ENCODE results near the gene MAPK14.
"Not testable (repeated sequence)": the region's sequence is repeated elsewhere in the genome, so short reads cannot be mapped to it uniquely, and the experiment has no call there.

The MAPK14 gene

DNA sequence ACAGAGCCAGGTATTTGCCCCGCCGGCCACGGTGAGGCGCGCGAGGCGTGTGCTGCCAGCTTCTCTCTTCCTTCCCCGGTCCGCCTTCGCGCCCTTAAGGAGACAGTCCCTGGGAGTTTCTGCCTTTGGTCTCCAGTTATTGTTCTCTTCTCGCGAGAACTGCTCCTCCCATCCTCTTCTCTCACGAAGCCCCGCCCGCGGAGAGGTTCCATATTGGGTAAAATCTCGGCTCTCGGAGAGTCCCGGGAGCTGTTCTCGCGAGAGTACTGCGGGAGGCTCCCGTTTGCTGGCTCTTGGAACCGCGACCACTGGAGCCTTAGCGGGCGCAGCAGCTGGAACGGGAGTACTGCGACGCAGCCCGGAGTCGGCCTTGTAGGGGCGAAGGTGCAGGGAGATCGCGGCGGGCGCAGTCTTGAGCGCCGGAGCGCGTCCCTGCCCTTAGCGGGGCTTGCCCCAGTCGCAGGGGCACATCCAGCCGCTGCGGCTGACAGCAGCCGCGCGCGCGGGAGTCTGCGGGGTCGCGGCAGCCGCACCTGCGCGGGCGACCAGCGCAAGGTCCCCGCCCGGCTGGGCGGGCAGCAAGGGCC lies at the start of gene MAPK14:
Gene MAPK14, plus strand, starts transcription at position 308 of the 587 bp plus-strand sequence. CDS start 350 bp downstream, outside the sequence.
- Histone ChIP-seq H3K9me3 (ENCODE audit: control insufficient read depth, low read length) (no peaks in the 10 kb centered on the region), H3K4me3 (ENCODE audit: low read length) (peak within 1 kb of the TSS; percentile 100), H3K36me3 (ENCODE audit: control insufficient read depth, insufficient read depth, low read length, severe bottlenecking) (no peaks in the 10 kb centered on the region), H3K27me3 (replicated peaks; ENCODE audit: control insufficient read depth, insufficient read depth, low read length) (no peaks in the 10 kb centered on the region), H3K9ac (ENCODE audit: low read length) (peak within 1 kb of the TSS; percentile 100), H3K4me1 (ENCODE audit: control insufficient read depth, insufficient read depth, low read length) (peaks cover 40% of the 10 kb centered on the region)
- DNase-seq (ENCODE audit: low read depth): peak; percentile 100

- not testable (repeated sequence) for H3K27me3 ChIP-seq (replicated peaks; ENCODE audit: control insufficient read depth, insufficient read depth, low read length); DNase-seq (ENCODE audit: low read depth); H3K36me3 ChIP-seq (ENCODE audit: control insufficient read depth, insufficient read depth, low read length, severe bottlenecking); H3K9ac ChIP-seq (ENCODE audit: low read length); H3K4me1 ChIP-seq (ENCODE audit: control insufficient read depth, insufficient read depth, low read length); H3K9me3 ChIP-seq (ENCODE audit: control insufficient read depth, low read length); H3K4me3 ChIP-seq (ENCODE audit: low read length)
Observed at GRCh38 chr6:35980126-35980525, 47.5 kb upstream of the MAPK14 start.

DNA sequence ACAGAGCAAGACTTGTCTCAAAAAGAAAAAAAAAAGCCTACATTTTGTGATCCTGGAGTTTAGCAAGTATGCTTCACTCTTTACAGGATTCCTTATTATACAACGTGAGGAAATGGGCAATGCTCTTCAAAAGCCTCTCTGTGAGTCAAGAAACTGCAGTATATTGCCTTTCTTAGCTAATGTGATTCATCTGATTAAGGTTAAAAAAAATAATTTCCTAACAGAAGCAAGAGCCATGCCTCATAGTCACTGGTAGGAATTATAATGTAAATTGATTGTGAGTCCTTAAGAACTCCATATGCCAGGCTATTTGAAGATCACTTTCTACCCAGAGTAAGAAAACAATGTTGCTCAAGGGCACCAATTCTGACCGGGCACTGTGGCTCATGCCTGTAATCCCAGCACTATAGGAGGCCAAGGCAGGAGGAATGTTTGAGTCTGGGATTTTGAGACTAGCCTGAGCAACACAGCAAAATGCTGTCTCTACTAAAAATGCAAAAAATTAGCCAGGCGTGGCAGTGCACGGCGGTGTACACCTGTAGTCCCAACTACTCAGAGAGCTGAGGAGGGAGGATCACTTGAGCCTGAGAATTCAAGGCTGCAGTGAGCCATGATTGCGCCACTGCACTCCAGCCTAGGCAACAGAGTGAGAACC lies 46.5 kb upstream of the MAPK14 start:
- Histone ChIP-seq H3K36me3 (ENCODE audit: control insufficient read depth, insufficient read depth, low read length, severe bottlenecking) (no peaks in the 10 kb centered on the region), H3K9me3 (ENCODE audit: control insufficient read depth, low read length) (no peaks in the 10 kb centered on the region), H3K9ac (ENCODE audit: low read length) (no peak overlapping the region), H3K4me1 (ENCODE audit: control insufficient read depth, insufficient read depth, low read length) (peaks cover 9% of the 10 kb centered on the region), H3K27me3 (replicated peaks; ENCODE audit: control insufficient read depth, insufficient read depth, low read length) (peaks cover 2% of the 10 kb centered on the region), H3K4me3 (ENCODE audit: low read length) (no peak overlapping the region)
- peak; percentile 8 for DNase-seq (ENCODE audit: low read depth)

DNA sequence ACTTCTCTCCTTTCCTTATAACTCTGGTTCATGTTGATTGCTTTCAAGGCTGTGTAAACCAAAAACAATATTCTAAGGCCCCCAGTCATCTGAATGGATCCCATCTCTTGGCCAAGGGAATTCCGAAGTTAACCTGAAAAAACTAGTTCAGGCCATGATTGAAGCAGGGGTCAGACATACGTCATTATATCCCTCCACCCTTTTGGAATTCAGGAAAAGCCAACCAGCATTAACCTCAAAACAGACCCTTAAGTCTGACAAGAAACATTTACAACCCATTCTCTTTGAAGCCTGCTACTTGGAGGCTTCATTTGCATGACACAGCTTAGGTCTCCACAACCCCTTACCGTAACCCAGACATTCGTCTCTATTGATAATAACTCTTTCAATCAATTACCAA lies 42.9 kb upstream of the MAPK14 start:
- Histone ChIP-seq H3K27me3 (replicated peaks; ENCODE audit: control insufficient read depth, insufficient read depth, low read length) (peaks cover 2% of the 10 kb centered on the region), H3K4me1 (ENCODE audit: control insufficient read depth, insufficient read depth, low read length) (peaks cover 6% of the 10 kb centered on the region)
- DNase-seq (ENCODE audit: low read depth): no peak

GRCh38 chr6:35988047-35988446 lies 39.6 kb upstream of the MAPK14 start:
- H3K9ac ChIP-seq (ENCODE audit: low read length); H3K4me3 ChIP-seq (ENCODE audit: low read length); H3K4me1 ChIP-seq (ENCODE audit: control insufficient read depth, insufficient read depth, low read length); DNase-seq (ENCODE audit: low read depth); H3K36me3 ChIP-seq (ENCODE audit: control insufficient read depth, insufficient read depth, low read length, severe bottlenecking); H3K27me3 ChIP-seq (replicated peaks; ENCODE audit: control insufficient read depth, insufficient read depth, low read length); H3K9me3 ChIP-seq (ENCODE audit: control insufficient read depth, low read length): not testable (repeated sequence)

More for the DNA sequence above, 42.9 kb upstream of the MAPK14 start:
- H3K9ac ChIP-seq (ENCODE audit: low read length): no peak overlapping the region
- H3K4me3 ChIP-seq (ENCODE audit: low read length): no peak overlapping the region
- no peaks in the 10 kb centered on the region for H3K9me3 ChIP-seq (ENCODE audit: control insufficient read depth, low read length)
- H3K36me3 ChIP-seq (ENCODE audit: control insufficient read depth, insufficient read depth, low read length, severe bottlenecking): no peaks in the 10 kb centered on the region

- Histone ChIP-seq H3K4me1 (ENCODE audit: control insufficient read depth, insufficient read depth, low read length) (no peaks in the 10 kb centered on the region), H3K4me3 (ENCODE audit: low read length) (no peak overlapping the region), H3K9ac (ENCODE audit: low read length) (no peak overlapping the region), H3K9me3 (ENCODE audit: control insufficient read depth, low read length) (no peaks in the 10 kb centered on the region), H3K27me3 (replicated peaks; ENCODE audit: control insufficient read depth, insufficient read depth, low read length) (no peaks in the 10 kb centered on the region), H3K36me3 (ENCODE audit: control insufficient read depth, insufficient read depth, low read length, severe bottlenecking) (no peaks in the 10 kb centered on the region)
- no peak for DNase-seq (ENCODE audit: low read depth)
Observed at GRCh38 chr6:35993150-35993549, 34.5 kb upstream of the MAPK14 start.

- no peak overlapping the region for H3K4me3 ChIP-seq (ENCODE audit: low read length)
- DNase-seq (ENCODE audit: low read depth): no peak
- H3K9me3 ChIP-seq (ENCODE audit: control insufficient read depth, low read length): no peaks in the 10 kb centered on the region
- no peaks in the 10 kb centered on the region for H3K27me3 ChIP-seq (replicated peaks; ENCODE audit: control insufficient read depth, insufficient read depth, low read length)
- H3K9ac ChIP-seq (ENCODE audit: low read length): no peak overlapping the region
- H3K4me1 ChIP-seq (ENCODE audit: control insufficient read depth, insufficient read depth, low read length): no peaks in the 10 kb centered on the region
- H3K36me3 ChIP-seq (ENCODE audit: control insufficient read depth, insufficient read depth, low read length, severe bottlenecking): no peaks in the 10 kb centered on the region
Observed at GRCh38 chr6:36000451-36000850, 27.2 kb upstream of the MAPK14 start.

GRCh38 chr6:36015666-36016065 lies 11.9 kb upstream of the MAPK14 start:
- peaks cover 11% of the 10 kb centered on the region for H3K4me1 ChIP-seq (ENCODE audit: control insufficient read depth, insufficient read depth, low read length)
- DNase-seq (ENCODE audit: low read depth): no peak
- H3K27me3 ChIP-seq (replicated peaks; ENCODE audit: control insufficient read depth, insufficient read depth, low read length): no peaks in the 10 kb centered on the region
- H3K36me3 ChIP-seq (ENCODE audit: control insufficient read depth, insufficient read depth, low read length, severe bottlenecking): no peaks in the 10 kb centered on the region
- no peak overlapping the region for H3K9ac ChIP-seq (ENCODE audit: low read length)
- H3K4me3 ChIP-seq (ENCODE audit: low read length): no peak overlapping the region
- H3K9me3 ChIP-seq (ENCODE audit: control insufficient read depth, low read length): no peaks in the 10 kb centered on the region

DNA sequence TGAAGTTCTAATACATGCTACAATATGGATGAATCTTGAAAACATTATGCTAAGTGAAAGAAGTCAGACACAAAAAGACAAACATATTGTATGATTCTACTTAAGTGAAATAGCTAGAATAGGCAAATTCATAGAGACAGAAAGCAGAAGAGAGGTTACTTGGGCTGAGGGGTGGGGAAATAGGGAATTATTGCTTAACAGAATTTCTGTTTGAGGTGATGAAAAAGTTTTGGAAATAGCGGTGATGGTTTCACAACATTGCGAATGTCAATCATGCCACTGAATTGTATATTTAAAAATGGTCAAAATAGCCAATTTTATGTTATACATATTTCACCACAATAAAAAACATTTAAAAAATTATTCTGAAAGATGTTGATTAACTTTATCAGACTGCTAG lies 9.3 kb upstream of the MAPK14 start:
- no peaks in the 10 kb centered on the region for H3K27me3 ChIP-seq (replicated peaks; ENCODE audit: control insufficient read depth, insufficient read depth, low read length)
- H3K9ac ChIP-seq (ENCODE audit: low read length): no peak overlapping the region
- H3K4me3 ChIP-seq (ENCODE audit: low read length): no peak overlapping the region
- DNase-seq (ENCODE audit: low read depth): no peak
- peaks cover 11% of the 10 kb centered on the region for H3K4me1 ChIP-seq (ENCODE audit: control insufficient read depth, insufficient read depth, low read length)
- H3K36me3 ChIP-seq (ENCODE audit: control insufficient read depth, insufficient read depth, low read length, severe bottlenecking): no peaks in the 10 kb centered on the region
- H3K9me3 ChIP-seq (ENCODE audit: control insufficient read depth, low read length): no peaks in the 10 kb centered on the region

- Histone ChIP-seq H3K9me3 (ENCODE audit: control insufficient read depth, low read length) (no peaks in the 10 kb centered on the region), H3K9ac (ENCODE audit: low read length) (no peak overlapping the region), H3K4me1 (ENCODE audit: control insufficient read depth, insufficient read depth, low read length) (peaks cover 11% of the 10 kb centered on the region), H3K36me3 (ENCODE audit: control insufficient read depth, insufficient read depth, low read length, severe bottlenecking) (no peaks in the 10 kb centered on the region), H3K4me3 (ENCODE audit: low read length) (no peak overlapping the region), H3K27me3 (replicated peaks; ENCODE audit: control insufficient read depth, insufficient read depth, low read length) (no peaks in the 10 kb centered on the region)
- DNase-seq (ENCODE audit: low read depth): no peak
Observed at GRCh38 chr6:36019167-36019566, 8.4 kb upstream of the MAPK14 start.

GRCh38 chr6:36020154-36020553 lies 7.5 kb upstream of the MAPK14 start:
- H3K4me1 ChIP-seq (ENCODE audit: control insufficient read depth, insufficient read depth, low read length): peaks cover 11% of the 10 kb centered on the region
- H3K27me3 ChIP-seq (replicated peaks; ENCODE audit: control insufficient read depth, insufficient read depth, low read length): no peaks in the 10 kb centered on the region
- no peak for DNase-seq (ENCODE audit: low read depth)
- no peaks in the 10 kb centered on the region for H3K9me3 ChIP-seq (ENCODE audit: control insufficient read depth, low read length)
- H3K36me3 ChIP-seq (ENCODE audit: control insufficient read depth, insufficient read depth, low read length, severe bottlenecking): no peaks in the 10 kb centered on the region
- H3K9ac ChIP-seq (ENCODE audit: low read length): no peak overlapping the region
- no peak overlapping the region for H3K4me3 ChIP-seq (ENCODE audit: low read length)

Data from adipocyte (in vitro differentiated cells).